ENCODE results near the gene PPP2R5E. TPM values are rescaled to one million over a fixed set of nuclear protein-coding genes. Genes with fewer than 3 reads are reported as not detected.
A peak's percentile ranks its signal among the peaks of the same experiment; 100 is the strongest.

Gene PPP2R5E
- total RNA-seq, 3 donors from 2014 or later = 23.0 to 29.9 (median 23.6) TPM

DNA sequence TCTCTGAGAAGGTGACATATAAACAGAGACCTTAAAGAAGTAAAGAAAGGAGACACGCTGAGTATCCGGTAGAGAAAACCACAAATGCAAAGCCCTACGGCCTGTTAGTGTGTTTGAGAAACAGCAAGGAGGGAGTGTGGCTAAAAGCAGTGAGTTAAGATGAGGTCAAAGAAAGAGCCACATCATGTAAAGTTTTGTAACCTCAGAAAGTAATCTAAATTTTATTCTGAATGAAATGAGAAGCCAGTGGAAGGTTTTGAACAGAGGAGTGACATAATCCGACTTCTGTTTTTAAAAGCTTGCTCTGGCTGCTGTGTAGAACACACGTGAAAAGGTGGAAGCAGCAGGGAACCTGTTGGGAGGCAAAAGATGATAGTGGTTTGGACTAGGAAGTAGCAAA is 32.6 kb downstream of the PPP2R5E start:
- H3K36me3 ChIP-seq = no peaks in the 10 kb centered on the region
- H3K4me1 ChIP-seq = no peaks in the 10 kb centered on the region
- H3K27ac ChIP-seq = no peak overlapping the region
- H3K4me3 ChIP-seq = no peak overlapping the region
- no peak for DNase-seq (ENCODE audit: low spot score in 2 of 2)
- intact Hi-C loops (cut with DNase I; ENCODE audit: low total_unique reads) = no loop called here
- H3K9me3 ChIP-seq = no peaks in the 10 kb centered on the region
- TF ChIP-seq CTCF (IDR thresholded peaks at IDR 0.05) (no peak), POLR2A (IDR thresholded peaks at IDR 0.05) (no peak), POLR2AphosphoS5 (IDR thresholded peaks at IDR 0.05) (no peak)
- no peaks in the 10 kb centered on the region for H3K27me3 ChIP-seq

- no peaks in the 10 kb centered on the region for H3K9me3 ChIP-seq
- no peak for DNase-seq (ENCODE audit: low spot score in 2 of 2)
- H3K27ac ChIP-seq = no peak overlapping the region
- intact Hi-C loops (cut with DNase I; ENCODE audit: low total_unique reads) = no loop called here
- H3K27me3 ChIP-seq = no peaks in the 10 kb centered on the region
- no peaks in the 10 kb centered on the region for H3K4me1 ChIP-seq
- H3K4me3 ChIP-seq = no peak overlapping the region
- TF ChIP-seq POLR2AphosphoS5 (IDR thresholded peaks at IDR 0.05) = no peak
- TF ChIP-seq CTCF (IDR thresholded peaks at IDR 0.05) = no peak
- TF ChIP-seq POLR2A (IDR thresholded peaks at IDR 0.05) = no peak
- H3K36me3 ChIP-seq = no peaks in the 10 kb centered on the region
Observed at GRCh38 chr14:63508033-63508432, 35.1 kb downstream of the PPP2R5E start.

DNA sequence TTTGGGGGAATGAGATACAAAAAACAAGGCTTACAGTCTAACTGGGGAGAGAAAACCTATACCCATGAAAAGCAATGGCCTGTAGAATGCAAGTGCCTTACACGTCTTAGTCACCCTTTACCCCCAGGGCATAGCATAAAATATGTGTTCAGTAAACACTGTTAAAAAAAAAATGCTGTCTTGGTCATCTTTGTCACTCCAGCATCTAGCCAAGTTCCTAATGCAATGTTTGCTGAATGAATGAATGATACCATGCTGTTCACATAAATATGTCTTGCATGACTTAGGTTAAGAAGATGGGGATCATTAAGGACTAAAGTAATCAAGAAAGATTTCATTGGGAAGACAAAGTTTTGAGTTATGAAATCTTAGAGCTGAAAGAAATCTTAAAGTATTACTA is 38.5 kb downstream of the PPP2R5E start:
- no peak for DNase-seq (ENCODE audit: low spot score in 2 of 2)
- Histone ChIP-seq H3K4me1 (no peaks in the 10 kb centered on the region), H3K27me3 (no peaks in the 10 kb centered on the region), H3K9me3 (no peaks in the 10 kb centered on the region), H3K36me3 (no peaks in the 10 kb centered on the region), H3K27ac (no peak overlapping the region), H3K4me3 (no peak overlapping the region)
- TF ChIP-seq CTCF (IDR thresholded peaks at IDR 0.05) (no peak), POLR2A (IDR thresholded peaks at IDR 0.05) (no peak), POLR2AphosphoS5 (IDR thresholded peaks at IDR 0.05) (no peak)
- intact Hi-C loops (cut with DNase I; ENCODE audit: low total_unique reads) = no loop called here

DNA sequence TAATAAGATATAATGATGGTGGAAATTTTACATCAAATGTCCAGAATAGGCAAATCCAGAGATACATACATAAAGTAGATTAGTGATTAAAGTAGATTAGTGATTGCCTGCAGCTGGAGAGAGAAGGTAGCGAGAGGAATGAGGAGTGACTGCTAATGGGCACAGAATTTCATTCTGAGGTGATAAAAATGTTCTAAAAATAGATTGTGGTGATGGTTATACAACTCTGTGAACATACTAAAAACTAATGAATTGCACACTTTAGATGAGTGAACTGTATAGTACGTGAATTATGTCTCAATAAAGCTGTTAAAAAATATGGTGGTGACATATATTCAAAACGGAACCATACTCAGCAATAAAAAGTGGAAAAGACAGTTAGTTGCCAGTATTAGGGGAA is 41.7 kb downstream of the PPP2R5E start:
- intact Hi-C loops (cut with DNase I; ENCODE audit: low total_unique reads) = no loop called here
- Histone ChIP-seq H3K27ac (no peak overlapping the region), H3K4me1 (no peaks in the 10 kb centered on the region), H3K4me3 (no peak overlapping the region), H3K27me3 (no peaks in the 10 kb centered on the region), H3K36me3 (no peaks in the 10 kb centered on the region), H3K9me3 (no peaks in the 10 kb centered on the region)
- DNase-seq (ENCODE audit: low spot score in 2 of 2) = no peak
- TF ChIP-seq CTCF (IDR thresholded peaks at IDR 0.05) (no peak), POLR2A (IDR thresholded peaks at IDR 0.05) (no peak), POLR2AphosphoS5 (IDR thresholded peaks at IDR 0.05) (no peak)

- Histone ChIP-seq H3K27me3 (no peaks in the 10 kb centered on the region), H3K27ac (no peak overlapping the region), H3K4me3 (no peak overlapping the region), H3K9me3 (no peaks in the 10 kb centered on the region), H3K36me3 (no peaks in the 10 kb centered on the region), H3K4me1 (no peaks in the 10 kb centered on the region)
- intact Hi-C loops (cut with DNase I; ENCODE audit: low total_unique reads) = no loop called here
- TF ChIP-seq POLR2AphosphoS5 (IDR thresholded peaks at IDR 0.05) = peak in 1 of 3 donors; percentile 33
- TF ChIP-seq CTCF (IDR thresholded peaks at IDR 0.05) = no peak
- no peak for DNase-seq (ENCODE audit: low spot score in 2 of 2)
Observed at GRCh38 chr14:63499701-63500250, 43.4 kb downstream of the PPP2R5E start.

Measured in breast epithelium (tissue), 4 donors.